ENCODE measurements around the gene TP53I11.

The TP53I11 gene

GRCh38 chr11:44911029-44911814 lies 39.5 kb downstream of the TP53I11 start:
- no peak overlapping the region for H4K91ac ChIP-seq (ENCODE audit: low read depth, low read length, poor library complexity)
- no peak overlapping the region for H3K4me3 ChIP-seq (ENCODE audit: low read length in 2 of 2)
- no peaks in the 10 kb centered on the region for H3K27me3 ChIP-seq (ENCODE audit: control insufficient read depth in 3 of 3, insufficient read depth in 3 of 3, low read depth in 1 of 3, low read length in 3 of 3)
- WGBS, 2 donors (ENCODE audit: extremely low coverage in 2 of 2, insufficient read length in 2 of 2, insufficient replicate concordance in 1 of 2), result no CpG with 5 or more reads among the region's 24 CpGs
- H2AFZ ChIP-seq (ENCODE audit: low read length), result peak overlapping the region; percentile 53
- peak overlapping the region; percentile 71 for H3K23ac ChIP-seq (ENCODE audit: low read depth, low read length, poor library complexity)
- peak overlapping the region; percentile 82 for H3K18ac ChIP-seq (ENCODE audit: low read length)
- peaks cover 20 to 52% of the 10 kb centered on the region in 2 donors for H3K36me3 ChIP-seq (replicated peaks in 1 of 2; ENCODE audit: control insufficient read depth in 2 of 2, insufficient read depth in 2 of 2, low read length in 2 of 2)
- H2AK5ac ChIP-seq (ENCODE audit: low read depth, low read length), result peak overlapping the region; percentile 43
- no peak overlapping the region for H4K8ac ChIP-seq (ENCODE audit: low read depth, low read length)
- H3K9ac ChIP-seq (ENCODE audit: low read depth, low read length, poor library complexity), result peak overlapping the region; percentile 86
- no peak overlapping the region for H2BK15ac ChIP-seq (ENCODE audit: low read length)
- H3K4me2 ChIP-seq (ENCODE audit: insufficient read depth, low read length, poor library complexity, severe bottlenecking), result no peak overlapping the region
- H3K4ac ChIP-seq (ENCODE audit: low read length), result no peak overlapping the region
- H3K14ac ChIP-seq (ENCODE audit: low read length), result no peak overlapping the region
- no peak overlapping the region for H2BK120ac ChIP-seq (ENCODE audit: low read depth, low read length)
- no peak overlapping the region for H2BK12ac ChIP-seq (ENCODE audit: low read length)
- peaks cover 8 to 17% of the 10 kb centered on the region in 2 donors for H3K4me1 ChIP-seq (ENCODE audit: control insufficient read depth in 2 of 2, insufficient read depth in 1 of 2, low read depth in 1 of 2, low read length in 2 of 2)
- DNase-seq (ENCODE audit: low spot score), result peak; percentile 92
- H3K27ac ChIP-seq (replicated peaks; ENCODE audit: low read length), result no peak overlapping the region
- no peaks in the 10 kb centered on the region for H3K79me1 ChIP-seq (ENCODE audit: low read depth, low read length)
- no peaks in the 10 kb centered on the region for H3K9me3 ChIP-seq (replicated peaks in 1 of 2; ENCODE audit: control insufficient read depth in 2 of 2, insufficient read depth in 1 of 2, low read depth in 1 of 2, low read length in 2 of 2)
- H2BK5ac ChIP-seq (ENCODE audit: low read length), result peak overlapping the region; percentile 32

- Histone ChIP-seq H3K9ac (ENCODE audit: low read depth, low read length, poor library complexity) (peak overlapping the region; percentile 24), H2BK12ac (ENCODE audit: low read length) (no peak overlapping the region), H2AK5ac (ENCODE audit: low read depth, low read length) (no peak overlapping the region), H3K4ac (ENCODE audit: low read length) (no peak overlapping the region), H2BK120ac (ENCODE audit: low read depth, low read length) (no peak overlapping the region), H3K9me3 (replicated peaks in 1 of 2; ENCODE audit: control insufficient read depth in 2 of 2, insufficient read depth in 1 of 2, low read depth in 1 of 2, low read length in 2 of 2) (no peaks in the 10 kb centered on the region), H3K4me2 (ENCODE audit: insufficient read depth, low read length, poor library complexity, severe bottlenecking) (no peak overlapping the region), H3K4me1 (ENCODE audit: control insufficient read depth in 2 of 2, insufficient read depth in 1 of 2, low read depth in 1 of 2, low read length in 2 of 2) (peaks cover 8 to 17% of the 10 kb centered on the region in 2 donors), H4K91ac (ENCODE audit: low read depth, low read length, poor library complexity) (no peak overlapping the region), H2BK5ac (ENCODE audit: low read length) (peak overlapping the region; percentile 32), H3K14ac (ENCODE audit: low read length) (no peak overlapping the region), H3K27ac (replicated peaks; ENCODE audit: low read length) (no peak overlapping the region), H2AFZ (ENCODE audit: low read length) (no peak overlapping the region), H3K18ac (ENCODE audit: low read length) (no peak overlapping the region), H3K27me3 (ENCODE audit: control insufficient read depth in 3 of 3, insufficient read depth in 3 of 3, low read depth in 1 of 3, low read length in 3 of 3) (no peaks in the 10 kb centered on the region), H3K79me1 (ENCODE audit: low read depth, low read length) (no peaks in the 10 kb centered on the region), H3K4me3 (ENCODE audit: low read length in 2 of 2) (no peak overlapping the region), H3K23ac (ENCODE audit: low read depth, low read length, poor library complexity) (peak overlapping the region; percentile 71), H4K8ac (ENCODE audit: low read depth, low read length) (no peak overlapping the region), H2BK15ac (ENCODE audit: low read length) (no peak overlapping the region), H3K36me3 (replicated peaks in 1 of 2; ENCODE audit: control insufficient read depth in 2 of 2, insufficient read depth in 2 of 2, low read length in 2 of 2) (peaks cover 20 to 48% of the 10 kb centered on the region in 2 donors)
- WGBS, 2 donors (ENCODE audit: extremely low coverage in 2 of 2, insufficient read length in 2 of 2, insufficient replicate concordance in 1 of 2), result no CpG with 5 or more reads among the region's 9 CpGs
- DNase-seq (ENCODE audit: low spot score), result no peak
Observed at GRCh38 chr11:44910591-44910990, 40.1 kb downstream of the TP53I11 start.

DNA sequence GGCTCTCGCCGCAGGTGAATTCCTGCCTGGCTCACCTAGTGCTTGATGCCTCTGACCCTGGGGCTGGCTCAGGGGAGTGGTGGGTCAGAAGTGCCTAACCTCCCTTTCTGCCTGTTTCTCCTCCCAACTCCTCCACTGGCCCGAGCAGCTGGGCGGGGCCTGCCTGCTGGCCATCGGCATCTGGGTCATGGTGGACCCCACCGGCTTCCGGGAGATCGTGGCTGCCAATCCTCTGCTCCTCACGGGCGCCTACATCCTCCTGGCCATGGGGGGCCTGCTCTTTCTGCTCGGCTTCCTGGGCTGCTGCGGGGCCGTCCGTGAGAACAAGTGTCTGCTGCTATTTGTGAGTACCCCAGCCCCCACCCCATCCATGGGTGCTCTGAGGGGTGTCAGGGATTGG lies 41.1 kb downstream of the TP53I11 start:
- Histone ChIP-seq H2AFZ (ENCODE audit: low read length) (no peak overlapping the region), H3K4me2 (ENCODE audit: insufficient read depth, low read length, poor library complexity, severe bottlenecking) (no peak overlapping the region), H3K18ac (ENCODE audit: low read length) (no peak overlapping the region), H3K27me3 (ENCODE audit: control insufficient read depth in 3 of 3, insufficient read depth in 3 of 3, low read depth in 1 of 3, low read length in 3 of 3) (no peaks in the 10 kb centered on the region), H4K8ac (ENCODE audit: low read depth, low read length) (no peak overlapping the region), H3K4ac (ENCODE audit: low read length) (no peak overlapping the region), H2AK5ac (ENCODE audit: low read depth, low read length) (no peak overlapping the region), H3K27ac (replicated peaks; ENCODE audit: low read length) (no peak overlapping the region), H4K91ac (ENCODE audit: low read depth, low read length, poor library complexity) (no peak overlapping the region), H2BK120ac (ENCODE audit: low read depth, low read length) (no peak overlapping the region), H3K14ac (ENCODE audit: low read length) (no peak overlapping the region), H3K4me3 (ENCODE audit: low read length in 2 of 2) (no peak overlapping the region), H3K4me1 (ENCODE audit: control insufficient read depth in 2 of 2, insufficient read depth in 1 of 2, low read depth in 1 of 2, low read length in 2 of 2) (peaks cover 8 to 17% of the 10 kb centered on the region in 2 donors), H3K9ac (ENCODE audit: low read depth, low read length, poor library complexity) (no peak overlapping the region), H3K23ac (ENCODE audit: low read depth, low read length, poor library complexity) (no peak overlapping the region), H2BK5ac (ENCODE audit: low read length) (no peak overlapping the region), H3K36me3 (replicated peaks in 1 of 2; ENCODE audit: control insufficient read depth in 2 of 2, insufficient read depth in 2 of 2, low read length in 2 of 2) (peaks cover 14 to 38% of the 10 kb centered on the region in 2 donors), H2BK12ac (ENCODE audit: low read length) (no peak overlapping the region), H2BK15ac (ENCODE audit: low read length) (no peak overlapping the region), H3K79me1 (ENCODE audit: low read depth, low read length) (no peaks in the 10 kb centered on the region), H3K9me3 (replicated peaks in 1 of 2; ENCODE audit: control insufficient read depth in 2 of 2, insufficient read depth in 1 of 2, low read depth in 1 of 2, low read length in 2 of 2) (no peaks in the 10 kb centered on the region)
- no peak for DNase-seq (ENCODE audit: low spot score)
- no CpG with 5 or more reads among the region's 14 CpGs for WGBS, 2 donors (ENCODE audit: extremely low coverage in 2 of 2, insufficient read length in 2 of 2, insufficient replicate concordance in 1 of 2)

DNA sequence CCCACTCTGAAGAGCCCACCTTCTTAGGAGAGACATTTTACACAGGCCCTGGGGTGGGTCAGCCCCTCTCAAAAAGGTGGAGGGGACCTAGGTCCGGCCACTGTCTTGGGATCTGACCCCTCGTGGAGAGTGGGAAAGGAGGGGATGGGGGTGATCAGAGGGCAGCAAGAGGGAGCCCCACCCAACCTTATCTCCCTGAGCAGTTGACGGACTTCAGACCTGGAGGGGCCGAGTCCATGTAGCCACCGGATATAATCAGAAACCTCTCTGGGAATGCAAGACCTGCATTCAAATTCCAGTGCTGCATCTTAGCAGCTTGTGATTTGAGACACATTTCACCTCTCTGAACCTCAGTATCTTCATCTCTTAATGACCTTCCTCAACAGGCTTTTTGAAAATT lies 44.0 kb downstream of the TP53I11 start:
- no peak overlapping the region for H3K27ac ChIP-seq (replicated peaks; ENCODE audit: low read length)
- no peak overlapping the region for H2AFZ ChIP-seq (ENCODE audit: low read length)
- H3K4me3 ChIP-seq (ENCODE audit: low read length in 2 of 2), result no peak overlapping the region
- no peak overlapping the region for H3K18ac ChIP-seq (ENCODE audit: low read length)
- no peak overlapping the region for H3K4me2 ChIP-seq (ENCODE audit: insufficient read depth, low read length, poor library complexity, severe bottlenecking)
- H3K4me1 ChIP-seq (ENCODE audit: control insufficient read depth in 2 of 2, insufficient read depth in 1 of 2, low read depth in 1 of 2, low read length in 2 of 2), result peaks cover 3 to 11% of the 10 kb centered on the region in 2 donors
- no peak overlapping the region for H2BK15ac ChIP-seq (ENCODE audit: low read length)
- H2BK5ac ChIP-seq (ENCODE audit: low read length), result no peak overlapping the region
- H3K36me3 ChIP-seq (replicated peaks in 1 of 2; ENCODE audit: control insufficient read depth in 2 of 2, insufficient read depth in 2 of 2, low read length in 2 of 2), result peaks cover 5 to 18% of the 10 kb centered on the region in 2 donors
- H2AK5ac ChIP-seq (ENCODE audit: low read depth, low read length), result no peak overlapping the region
- no peak overlapping the region for H2BK12ac ChIP-seq (ENCODE audit: low read length)
- H3K4ac ChIP-seq (ENCODE audit: low read length), result no peak overlapping the region
- no peak overlapping the region for H2BK120ac ChIP-seq (ENCODE audit: low read depth, low read length)
- no peak overlapping the region for H3K23ac ChIP-seq (ENCODE audit: low read depth, low read length, poor library complexity)
- no peak for DNase-seq (ENCODE audit: low spot score)
- no peaks in the 10 kb centered on the region for H3K79me1 ChIP-seq (ENCODE audit: low read depth, low read length)
- H3K9ac ChIP-seq (ENCODE audit: low read depth, low read length, poor library complexity), result no peak overlapping the region
- no peak overlapping the region for H4K91ac ChIP-seq (ENCODE audit: low read depth, low read length, poor library complexity)
- no peak overlapping the region for H4K8ac ChIP-seq (ENCODE audit: low read depth, low read length)
- no peaks in the 10 kb centered on the region for H3K9me3 ChIP-seq (replicated peaks in 1 of 2; ENCODE audit: control insufficient read depth in 2 of 2, insufficient read depth in 1 of 2, low read depth in 1 of 2, low read length in 2 of 2)
- no peaks in the 10 kb centered on the region for H3K27me3 ChIP-seq (ENCODE audit: control insufficient read depth in 3 of 3, insufficient read depth in 3 of 3, low read depth in 1 of 3, low read length in 3 of 3)
- no CpG with 5 or more reads among the region's 5 CpGs for WGBS, 2 donors (ENCODE audit: extremely low coverage in 2 of 2, insufficient read length in 2 of 2, insufficient replicate concordance in 1 of 2)
- H3K14ac ChIP-seq (ENCODE audit: low read length), result no peak overlapping the region
